Adrenal gland (tissue), 19 donors: ENCODE results near the gene BCL2L11. TPM values are rescaled to one million over a fixed set of nuclear protein-coding genes. Genes with fewer than 3 reads are reported as not detected.
"Not testable (repeated sequence)": the region's sequence is repeated elsewhere in the genome, so short reads cannot be mapped to it uniquely, and the experiment has no call there.

Source experiments
- DNase-seq, 7 donors: peaks; one replicate each; pipeline ENCODE4 v3.0.0-alpha.2; 2019 to 2020
- H3K27ac ChIP-seq, 5 donors: fragments of 200-600 bp; sonication (generic) in 4 of 5; 1 replicate in 3 of 5; 2 replicates in 2 of 5; pipeline versions ENCODE4 v1.5.1 to v1.8.0; 2016 to 2020; ENCODE audit warnings: mild to moderate bottlenecking in 1 of 5
- H3K27me3 ChIP-seq: fragments of 200-600 bp; 2 replicates; pipeline ENCODE4 v1.8.0; 2021
- H3K36me3 ChIP-seq, 2 donors: fragments of 200-600 bp; replicated peaks in 1 of 2; 1 replicate in 1 of 2; 2 replicates in 1 of 2; pipeline versions ENCODE4 v1.5.1 to v1.8.0; 2018 to 2022
- H3K4me1 ChIP-seq, 2 donors: fragments of 200-600 bp; replicated peaks in 1 of 2; 1 replicate in 1 of 2; 2 replicates in 1 of 2; pipeline versions ENCODE4 v1.5.1 to v1.8.0; 2018 to 2021
- H3K4me3 ChIP-seq, 4 donors: fragments of 200-600 bp; sonication (generic) in 3 of 4; one replicate each; pipeline ENCODE4 v1.5.1; 2016 to 2018
- H3K9me3 ChIP-seq, 3 donors: fragments of 200-600 bp; sonication (generic) in 1 of 3; replicated peaks in 1 of 3; 1 replicate in 2 of 3; 2 replicates in 1 of 3; pipeline versions ENCODE4 v1.5.1 to v1.8.0; 2016 to 2021
- POLR2A ChIP-seq, 2 donors: fragments of 450-650 bp; IDR thresholded peaks; one replicate each; pipeline ENCODE4 v1.6.1; 2017; ENCODE audit warnings: antibody characterized with exemption in 2 of 2, mild to moderate bottlenecking in 2 of 2, moderate library complexity in 1 of 2
- WGBS, 4 donors: extraction: QIAGEN DNeasy Blood & Tissue Kit in 2 of 4; methylation state at CpG; one replicate each; pipeline versions ENCODE4 v1.1.5 to v1.1.7; 2013 to 2017; 5-methylcytosine and 5-hydroxymethylcytosine counted together
- intact Hi-C, 2 donors: fragments of 100-400 bp; cut with DNase I; formaldehyde crosslinking; loops; one replicate each; pipeline versions ENCODE4 v1.14.1 to v1.15.0; 2022 to 2023
- long read RNA-seq, 10 donors: library from polyadenylated mRNA in 3 of 10; unstranded in 2 of 10; stranded (forward) in 1 of 10; transcript quantifications; one replicate each; pipeline ENCODE4 v2.0.0 and lab custom pipeline, GENCODE V29; 2021 to 2026
- polyA plus RNA-seq, 3 donors: library from polyadenylated mRNA; stranded (reverse); fragments of 200-250 nt in 2 of 3; fragments of 350-450 nt in 1 of 3; fragmentation: Illumina TruSeq in 1 of 3; extraction: RNeasy Lipid Tissue Mini Kit (QIAGEN cat#74804) in 1 of 3; gene quantifications; one replicate each; pipeline ENCODE4 v1.2.3, GENCODE V29; 2013 to 2014
- total RNA-seq, 9 donors: library from RNA; depleted of rRNA in 4 of 9; stranded (reverse); fragments of >200 nt in 4 of 9; fragments of 120-200 nt in 1 of 9; fragmentation: NEBNext Ultra II Directional in 1 of 9; extraction: Animal tissue kit (Norgen Biotek cat#: 25700) in 1 of 9; gene quantifications; one replicate each; pipeline versions ENCODE4 v1.1.0 to v1.2.4, GENCODE V29; 2013 to 2023
- TF ChIP-seq, protein P1 (sequence below), 6 experiments: fragments of 450-650 bp in 4 of 6; fragments of 200-600 bp in 2 of 6; sonication (generic) in 1 of 6; IDR thresholded peaks; 1 replicate in 5 of 6; 2 replicates in 1 of 6; pipeline versions ENCODE4 v1.5.1 to v1.8.0; 2016 to 2021; ENCODE audit warnings: antibody characterized with exemption in 6 of 6, mild to moderate bottlenecking in 2 of 6, moderate library complexity in 1 of 6
- donor health status: healthy with polysubstance abuse.
- donor health status: Bipolar disorder and iron deficiency.
- donor health status: DM: yes; HTN: yes; CAD: no.
- donor health status: DM: no; HTN: no; CAD: no.
- donor health status: DM: no; HTN: no; CAD: no.
- donor health status: DM: yes; HTN: yes; CAD: no.

BCL2L11 gene, protein sequence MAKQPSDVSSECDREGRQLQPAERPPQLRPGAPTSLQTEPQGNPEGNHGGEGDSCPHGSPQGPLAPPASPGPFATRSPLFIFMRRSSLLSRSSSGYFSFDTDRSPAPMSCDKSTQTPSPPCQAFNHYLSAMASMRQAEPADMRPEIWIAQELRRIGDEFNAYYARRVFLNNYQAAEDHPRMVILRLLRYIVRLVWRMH
- total RNA-seq = 100 to 1,000 TPM in 1 of 9 donors, 10 to 100 TPM in 7, 1 to 10 TPM in 1; 7.4 to 165 (median 19.8) TPM
- 1 to 10 TPM; 2.5 to 7.8 (median 4.5) TPM for polyA plus RNA-seq
- long read RNA-seq, donor 1 = 0 reads
- long read RNA-seq, donor 2 = 0 reads
- long read RNA-seq, donor 3 = 0 reads
- long read RNA-seq, donor 4, partial matches to known transcripts = 0 of 1 reads
- long read RNA-seq, donor 4, other reads (novel, unspliced or antisense) = 1 of 1 reads
- long read RNA-seq, donor 5, partial matches to known transcripts = 0 of 3 reads
- long read RNA-seq, donor 5, other reads (novel, unspliced or antisense) = 3 of 3 reads
- long read RNA-seq, donor 6, partial matches to known transcripts = 0 of 2 reads
- long read RNA-seq, donor 6, other reads (novel, unspliced or antisense) = 2 of 2 reads
- long read RNA-seq, donor 7, partial matches to known transcripts = 0 of 1 reads
- long read RNA-seq, donor 7, other reads (novel, unspliced or antisense) = 0 of 1 reads
- long read RNA-seq, donor 8, partial matches to known transcripts = 0 of 1 reads
- long read RNA-seq, donor 8, other reads (novel, unspliced or antisense) = 0 of 1 reads
- long read RNA-seq, donor 9, partial matches to known transcripts = 0 of 2 reads
- long read RNA-seq, donor 9, other reads (novel, unspliced or antisense) = 0 of 2 reads
- long read RNA-seq, donor 10, full-length matches to known transcripts = 3 of 3 reads
- long read RNA-seq, donor 10, partial matches to known transcripts = 0 of 3 reads
- long read RNA-seq, donor 10, other reads (novel, unspliced or antisense) = 0 of 3 reads

DNA sequence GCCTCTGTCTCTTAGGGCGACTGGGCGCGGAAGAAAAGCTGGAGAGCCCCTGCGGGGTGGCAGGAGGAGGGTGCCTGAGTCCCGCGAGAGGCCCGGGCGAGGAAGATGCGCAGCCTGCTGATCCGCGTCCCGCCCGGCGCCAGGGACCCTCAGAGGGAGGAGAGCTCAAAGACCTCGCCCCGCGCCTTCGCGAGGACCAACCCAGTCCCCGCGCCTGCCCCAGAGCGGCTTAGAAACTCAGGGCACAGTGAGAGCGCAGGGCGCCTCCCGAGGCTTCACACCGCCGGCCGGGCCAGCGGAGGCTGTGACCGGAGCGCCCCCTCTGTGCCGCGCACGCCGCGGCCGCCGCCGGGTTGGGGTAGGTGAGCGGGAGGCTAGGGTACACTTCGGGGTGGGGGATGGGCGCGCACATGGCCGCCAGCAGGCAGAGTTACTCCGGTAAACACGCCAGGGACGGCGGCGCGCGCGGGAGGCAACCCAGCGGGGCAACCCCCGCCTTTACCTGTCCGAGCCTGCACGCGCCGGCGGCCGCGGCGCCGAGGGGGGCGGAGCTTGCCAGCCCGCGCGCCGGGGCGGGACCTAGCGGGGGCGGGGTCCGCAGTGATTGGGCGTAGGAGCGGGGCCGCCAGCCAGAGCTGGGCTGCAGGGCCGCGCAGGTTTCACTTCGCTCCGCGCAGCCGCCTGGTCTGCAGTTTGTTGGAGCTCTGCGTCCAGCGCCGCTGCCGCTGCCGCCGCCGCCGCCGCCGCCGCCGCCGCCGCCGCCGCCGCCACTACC lies at the start of gene BCL2L11:
Gene BCL2L11 (plus strand): TSS at position 662 of the 775 bp plus-strand sequence. CDS start 2,832 bp downstream, outside the sequence.
- Histone ChIP-seq H3K27me3 (no peaks in the 10 kb centered on the region), H3K27ac (peak within 1 kb of the TSS; percentile 3 to 99 (median 90)), H3K9me3 (no peaks in the 10 kb centered on the region), H3K4me1 (peaks cover 5 to 35% of the 10 kb centered on the region in 2 donors), H3K36me3 (peaks cover 0 to 2% of the 10 kb centered on the region in 2 donors), H3K4me3 (peak within 1 kb of the TSS; percentile 57 to 74 (median 68))
- intact Hi-C loops = no loop called here
- peak; percentile 90 to 96 (median 93) for DNase-seq
- TF ChIP-seq, protein P1, sequence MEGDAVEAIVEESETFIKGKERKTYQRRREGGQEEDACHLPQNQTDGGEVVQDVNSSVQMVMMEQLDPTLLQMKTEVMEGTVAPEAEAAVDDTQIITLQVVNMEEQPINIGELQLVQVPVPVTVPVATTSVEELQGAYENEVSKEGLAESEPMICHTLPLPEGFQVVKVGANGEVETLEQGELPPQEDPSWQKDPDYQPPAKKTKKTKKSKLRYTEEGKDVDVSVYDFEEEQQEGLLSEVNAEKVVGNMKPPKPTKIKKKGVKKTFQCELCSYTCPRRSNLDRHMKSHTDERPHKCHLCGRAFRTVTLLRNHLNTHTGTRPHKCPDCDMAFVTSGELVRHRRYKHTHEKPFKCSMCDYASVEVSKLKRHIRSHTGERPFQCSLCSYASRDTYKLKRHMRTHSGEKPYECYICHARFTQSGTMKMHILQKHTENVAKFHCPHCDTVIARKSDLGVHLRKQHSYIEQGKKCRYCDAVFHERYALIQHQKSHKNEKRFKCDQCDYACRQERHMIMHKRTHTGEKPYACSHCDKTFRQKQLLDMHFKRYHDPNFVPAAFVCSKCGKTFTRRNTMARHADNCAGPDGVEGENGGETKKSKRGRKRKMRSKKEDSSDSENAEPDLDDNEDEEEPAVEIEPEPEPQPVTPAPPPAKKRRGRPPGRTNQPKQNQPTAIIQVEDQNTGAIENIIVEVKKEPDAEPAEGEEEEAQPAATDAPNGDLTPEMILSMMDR (IDR thresholded peaks at IDR 0.05) = no peak
- TF ChIP-seq POLR2A (IDR thresholded peaks at IDR 0.05) = peak; percentile 95 to 99
- 1 to 5% (median 1%) methylated on average over 11 to 98 of the region's 98 CpGs for WGBS, 4 donors

DNA sequence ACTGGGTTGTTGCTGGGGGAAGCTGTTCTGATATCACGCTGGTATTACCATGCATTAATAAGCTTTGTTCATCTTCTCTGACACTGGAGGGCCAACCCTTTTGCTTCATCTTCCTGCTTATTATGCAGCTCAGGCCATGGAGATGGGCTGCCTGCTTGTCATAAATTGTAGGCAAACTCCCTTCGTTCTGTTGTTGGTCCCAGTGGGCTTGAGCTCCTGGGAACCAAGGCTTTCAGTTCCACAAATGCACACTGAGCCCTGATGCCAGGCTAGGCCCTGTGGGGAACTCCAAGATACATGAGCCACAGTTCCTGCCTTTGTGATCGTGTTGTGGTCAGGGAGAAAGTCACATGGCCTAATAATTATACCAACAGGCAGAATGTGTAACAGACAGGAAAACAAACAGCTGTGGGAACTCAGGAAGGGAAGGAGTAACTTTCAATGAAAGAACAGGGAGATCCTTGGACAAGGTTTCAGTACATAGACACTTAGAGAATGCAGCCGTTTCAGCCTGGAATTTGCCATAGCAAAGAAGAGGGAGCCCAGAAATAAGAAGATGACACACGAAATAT lies 49.0 kb upstream of the BCL2L11 start:
- Histone ChIP-seq H3K36me3 (no peaks in the 10 kb centered on the region), H3K9me3 (no peaks in the 10 kb centered on the region), H3K4me3 (no peak overlapping the region), H3K4me1 (peaks cover 0 to 14% of the 10 kb centered on the region in 2 donors), H3K27ac (peak overlapping the region in 2 of 5 donors; percentile 10 to 13), H3K27me3 (no peaks in the 10 kb centered on the region)
- TF ChIP-seq, protein P1 (IDR thresholded peaks at IDR 0.05) = no peak
- no peak for TF ChIP-seq POLR2A (IDR thresholded peaks at IDR 0.05)
- DNase-seq = peak in 1 of 7 donors; percentile 30
- intact Hi-C loops = no loop called here
- 46 to 59% (median 55%) methylated on average over 5 of the region's 5 CpGs for WGBS, 4 donors

DNA sequence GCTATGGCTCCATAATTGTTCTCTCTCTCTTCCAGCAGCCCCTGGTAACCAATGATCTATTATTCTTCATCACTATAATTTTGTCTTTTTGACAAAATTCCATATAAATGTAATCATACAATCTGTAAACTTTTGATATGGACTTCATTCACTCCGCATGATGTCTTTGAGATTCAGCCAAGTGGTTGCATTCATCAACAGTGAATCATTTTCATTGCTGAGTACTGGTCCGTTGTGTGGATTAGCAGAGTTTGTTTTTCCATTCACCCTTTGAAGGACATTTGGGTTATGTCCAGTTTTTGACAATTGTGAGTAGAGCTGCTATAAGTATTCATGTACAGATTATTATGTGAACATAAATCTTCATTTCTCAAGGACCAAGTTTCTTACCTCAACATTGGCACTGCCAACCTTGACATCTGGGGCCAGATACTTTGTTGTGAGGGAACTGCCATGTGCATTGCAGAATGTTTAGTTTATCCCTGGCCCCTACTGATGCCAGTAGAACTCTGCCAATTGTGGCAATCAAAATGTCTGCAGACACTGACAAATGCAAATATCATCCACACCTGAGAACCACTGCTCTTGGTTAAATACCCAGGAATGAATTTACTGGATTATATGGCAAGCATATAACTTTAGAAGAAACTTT lies 48.4 kb upstream of the BCL2L11 start:
- 25 to 33% (median 30%) methylated on average over 2 of the region's 2 CpGs for WGBS, 4 donors
- intact Hi-C loops = no loop called here
- no peaks in the 10 kb centered on the region for H3K36me3 ChIP-seq
- no peak overlapping the region for H3K4me3 ChIP-seq
- H3K9me3 ChIP-seq = no peaks in the 10 kb centered on the region
- peaks cover 0 to 14% of the 10 kb centered on the region in 2 donors for H3K4me1 ChIP-seq
- peak in 3 of 7 donors; percentile 33 to 38 (median 36) for DNase-seq
- TF ChIP-seq, protein P1 (IDR thresholded peaks at IDR 0.05) = no peak
- no peak for TF ChIP-seq POLR2A (IDR thresholded peaks at IDR 0.05)
- peak overlapping the region in 2 of 5 donors; percentile 10 to 13 for H3K27ac ChIP-seq
- no peaks in the 10 kb centered on the region for H3K27me3 ChIP-seq

DNA sequence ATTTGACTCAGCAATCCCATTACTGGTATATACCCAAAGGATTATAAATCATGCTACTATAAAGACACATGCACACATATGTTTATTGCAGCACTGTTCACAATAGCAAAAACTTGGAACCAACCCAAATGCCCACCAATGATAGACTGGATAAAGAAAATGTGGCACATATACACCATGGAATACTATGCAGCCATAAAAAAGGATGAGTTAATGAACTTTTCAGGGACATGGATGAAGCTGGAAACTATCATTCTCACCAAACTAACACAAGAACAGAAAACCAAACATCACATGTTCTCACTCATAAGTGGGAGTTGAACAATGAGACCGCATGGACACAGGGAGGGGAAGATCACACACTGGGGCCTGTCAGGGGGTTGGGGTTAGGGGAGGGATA lies 38.1 kb upstream of the BCL2L11 start:
- H3K27me3 ChIP-seq, H3K4me1 ChIP-seq, H3K36me3 ChIP-seq, intact Hi-C loops, H3K4me3 ChIP-seq, H3K27ac ChIP-seq, DNase-seq, H3K9me3 ChIP-seq: not testable (repeated sequence)
- 0% methylated on average over 1 of the region's 1 CpG for WGBS, 4 donors
